ENCODE results near the gene NFXL1. TPM values are rescaled to one million over a fixed set of nuclear protein-coding genes. Genes with fewer than 3 reads are reported as not detected.

Gene NFXL1
- total and polyA plus RNA-seq, 10 of the 15 experiments (the other 5 are each of a cell fraction or from before 2014, with no cell fraction given) = 8.1 to 16.5 (median 13.1) TPM

DNA sequence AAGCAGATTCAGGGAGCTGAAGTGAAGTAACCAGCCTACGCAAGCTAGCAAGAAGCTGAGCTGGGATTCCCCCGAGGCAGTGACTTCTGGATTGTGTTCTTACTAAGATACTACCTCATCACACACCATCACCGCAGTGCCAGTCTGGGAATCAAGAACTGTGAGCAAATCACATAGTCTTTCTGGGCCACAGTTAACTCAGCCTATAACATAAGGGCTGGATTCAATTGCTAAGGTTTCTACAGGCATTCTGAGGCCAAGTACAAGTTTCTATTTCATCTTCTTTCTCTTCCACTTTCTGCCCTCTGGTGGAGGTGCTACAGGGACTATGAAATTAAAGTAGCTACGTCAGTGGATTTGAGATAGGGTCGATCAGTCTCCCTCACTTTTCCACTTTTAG is 75.1 kb downstream of the NFXL1 start:
- no peaks in the 10 kb centered on the region for H3K9me3 ChIP-seq (replicated peaks; ENCODE audit: control insufficient read depth, insufficient read depth, low read length)
- POLR2A ChIA-PET = no interaction called here
- peak overlapping the region; percentile 52 for H2AFZ ChIP-seq (ENCODE audit: control insufficient read depth, low read depth, low read length)
- WGBS (ENCODE audit: insufficient coverage, insufficient replicate concordance, low lambda C conversion rate, missing lambda C conversion rate) = 20% methylated on average over 5 of the region's 5 CpGs
- CTCF ChIA-PET = interaction anchor here (0.5 to 9.0 kb wide), 45 partner anchors 8 to 729 kb away, joined by 3 to 153 read pairs (median 5); partner anchors contain the start of gene COMMD8
- ATAC-seq (peak; percentile 61), FAIRE-seq (peak; percentile 95), DNase-seq (ENCODE audit: low read depth, low spot score) (peak; percentile 21)
- RAD21 ChIA-PET (ENCODE audit: unreplicated experiment) = interaction anchor here (0.8 to 2.3 kb wide), 14 partner anchors 14 to 376 kb away, joined by 3 to 16 read pairs (median 4); partner anchors contain the start of gene COMMD8
- H4K20me1 ChIP-seq (ENCODE audit: control insufficient read depth, insufficient read depth) = no peaks in the 10 kb centered on the region
- no peak overlapping the region for H3K4me3 ChIP-seq
- no peaks in the 10 kb centered on the region for H3K79me2 ChIP-seq (ENCODE audit: control insufficient read depth, insufficient read depth, low read length)
- intact Hi-C loops (cut with micrococcal nuclease; ENCODE audit: unreplicated experiment) = loop anchor here (1.0 to 5.0 kb wide), 3 partner anchors 93 to 347 kb away; no protein-coding TSS in a partner anchor
- H3K9ac ChIP-seq (ENCODE audit: control insufficient read depth, insufficient read depth, low read length) = no peak overlapping the region
- H3K4me1 ChIP-seq (ENCODE audit: control insufficient read depth, insufficient read depth, low read length) = peaks cover 27% of the 10 kb centered on the region
- H3K27me3 ChIP-seq (replicated peaks in 1 of 2; ENCODE audit: control insufficient read depth in 2 of 2, insufficient read depth in 2 of 2, low read length in 1 of 2) = no peaks in the 10 kb centered on the region
- peak overlapping the region; percentile 46 for H3K4me2 ChIP-seq (ENCODE audit: control insufficient read depth, insufficient read depth)
- in situ Hi-C loops (cut with MboI) = loop anchor here (5.0 kb wide), 1 partner anchor 152 kb away; no protein-coding TSS in a partner anchor
- SMC1A ChIA-PET (ENCODE audit: uncharacterized antibody, unreplicated experiment) = interaction anchor here (0.7 to 2.2 kb wide), 26 partner anchors 8 to 307 kb away, joined by 3 to 30 read pairs (median 4); no protein-coding TSS in a partner anchor
- peaks cover 0 to 7% of the 10 kb centered on the region in 2 experiments; a peak in 1 of 4 replicates for H3K36me3 ChIP-seq (ENCODE audit: control insufficient read depth in 2 of 2, insufficient read depth in 2 of 2, low read length in 1 of 2)
- no peak overlapping the region for H3K27ac ChIP-seq (ENCODE audit: control insufficient read depth, insufficient read depth)
- no TSS peak for BruUV-seq (replicated peaks)
- TF ChIP-seq SMAD1 (IDR thresholded peaks at IDR 0.05; ENCODE audit: low read depth, partially characterized antibody) = no peak
- TF ChIP-seq CREB1 (IDR thresholded peaks at IDR 0.05; ENCODE audit: low read depth) = peak; percentile 53; the same call in 1 of the 2 replicates
- peak; percentile 31; the same call in 1 of the 2 replicates for TF ChIP-seq RUNX3 (IDR thresholded peaks at IDR 0.05; ENCODE audit: low read length)
- 0 out of 2 replicates have a peak, but pooled peaks have one; percentile 15 for TF ChIP-seq IKZF1 (conservative IDR thresholded peaks at IDR 0.05)
- TF ChIP-seq TAF1 (IDR thresholded peaks at IDR 0.05; ENCODE audit: borderline replicate concordance, low read depth, low read length) = no peak
- no peak for TF ChIP-seq MEF2A (IDR thresholded peaks at IDR 0.05; ENCODE audit: insufficient read depth, low read depth, low read length)
- TF ChIP-seq ZNF217 (IDR thresholded peaks at IDR 0.05) = no peak
- TF ChIP-seq, protein P1, sequence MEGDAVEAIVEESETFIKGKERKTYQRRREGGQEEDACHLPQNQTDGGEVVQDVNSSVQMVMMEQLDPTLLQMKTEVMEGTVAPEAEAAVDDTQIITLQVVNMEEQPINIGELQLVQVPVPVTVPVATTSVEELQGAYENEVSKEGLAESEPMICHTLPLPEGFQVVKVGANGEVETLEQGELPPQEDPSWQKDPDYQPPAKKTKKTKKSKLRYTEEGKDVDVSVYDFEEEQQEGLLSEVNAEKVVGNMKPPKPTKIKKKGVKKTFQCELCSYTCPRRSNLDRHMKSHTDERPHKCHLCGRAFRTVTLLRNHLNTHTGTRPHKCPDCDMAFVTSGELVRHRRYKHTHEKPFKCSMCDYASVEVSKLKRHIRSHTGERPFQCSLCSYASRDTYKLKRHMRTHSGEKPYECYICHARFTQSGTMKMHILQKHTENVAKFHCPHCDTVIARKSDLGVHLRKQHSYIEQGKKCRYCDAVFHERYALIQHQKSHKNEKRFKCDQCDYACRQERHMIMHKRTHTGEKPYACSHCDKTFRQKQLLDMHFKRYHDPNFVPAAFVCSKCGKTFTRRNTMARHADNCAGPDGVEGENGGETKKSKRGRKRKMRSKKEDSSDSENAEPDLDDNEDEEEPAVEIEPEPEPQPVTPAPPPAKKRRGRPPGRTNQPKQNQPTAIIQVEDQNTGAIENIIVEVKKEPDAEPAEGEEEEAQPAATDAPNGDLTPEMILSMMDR (IDR thresholded peaks at IDR 0.05 in 2 of 3, conservative IDR thresholded peaks at IDR 0.05 in 1 of 3; ENCODE audit: control insufficient read depth in 2 of 3, extremely low read depth in 1 of 3, insufficient read depth in 1 of 3, low read depth in 3 of 3, low read length in 3 of 3) = peak; percentile 49 to 58 (median 52); a peak in 5 of 6 replicates
- TF ChIP-seq NFXL1 (IDR thresholded peaks at IDR 0.05; ENCODE audit: borderline replicate concordance) = no peak
- TF ChIP-seq, protein P2, sequence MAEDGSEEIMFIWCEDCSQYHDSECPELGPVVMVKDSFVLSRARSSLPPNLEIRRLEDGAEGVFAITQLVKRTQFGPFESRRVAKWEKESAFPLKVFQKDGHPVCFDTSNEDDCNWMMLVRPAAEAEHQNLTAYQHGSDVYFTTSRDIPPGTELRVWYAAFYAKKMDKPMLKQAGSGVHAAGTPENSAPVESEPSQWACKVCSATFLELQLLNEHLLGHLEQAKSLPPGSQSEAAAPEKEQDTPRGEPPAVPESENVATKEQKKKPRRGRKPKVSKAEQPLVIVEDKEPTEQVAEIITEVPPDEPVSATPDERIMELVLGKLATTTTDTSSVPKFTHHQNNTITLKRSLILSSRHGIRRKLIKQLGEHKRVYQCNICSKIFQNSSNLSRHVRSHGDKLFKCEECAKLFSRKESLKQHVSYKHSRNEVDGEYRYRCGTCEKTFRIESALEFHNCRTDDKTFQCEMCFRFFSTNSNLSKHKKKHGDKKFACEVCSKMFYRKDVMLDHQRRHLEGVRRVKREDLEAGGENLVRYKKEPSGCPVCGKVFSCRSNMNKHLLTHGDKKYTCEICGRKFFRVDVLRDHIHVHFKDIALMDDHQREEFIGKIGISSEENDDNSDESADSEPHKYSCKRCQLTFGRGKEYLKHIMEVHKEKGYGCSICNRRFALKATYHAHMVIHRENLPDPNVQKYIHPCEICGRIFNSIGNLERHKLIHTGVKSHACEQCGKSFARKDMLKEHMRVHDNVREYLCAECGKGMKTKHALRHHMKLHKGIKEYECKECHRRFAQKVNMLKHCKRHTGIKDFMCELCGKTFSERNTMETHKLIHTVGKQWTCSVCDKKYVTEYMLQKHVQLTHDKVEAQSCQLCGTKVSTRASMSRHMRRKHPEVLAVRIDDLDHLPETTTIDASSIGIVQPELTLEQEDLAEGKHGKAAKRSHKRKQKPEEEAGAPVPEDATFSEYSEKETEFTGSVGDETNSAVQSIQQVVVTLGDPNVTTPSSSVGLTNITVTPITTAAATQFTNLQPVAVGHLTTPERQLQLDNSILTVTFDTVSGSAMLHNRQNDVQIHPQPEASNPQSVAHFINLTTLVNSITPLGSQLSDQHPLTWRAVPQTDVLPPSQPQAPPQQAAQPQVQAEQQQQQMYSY (CRISPR knock-in tag; IDR thresholded peaks at IDR 0.05) = no peak
- no peak for TF ChIP-seq BMI1 (IDR thresholded peaks at IDR 0.05; ENCODE audit: borderline replicate concordance)
- peak; percentile 28; the same call in 1 of the 2 replicates for TF ChIP-seq SPI1 (IDR thresholded peaks at IDR 0.05; ENCODE audit: borderline replicate concordance, insufficient read depth, low read depth, low read length)
- no peak for TF ChIP-seq ZNF24 (IDR thresholded peaks at IDR 0.05)
- TF ChIP-seq ZZZ3 (IDR thresholded peaks at IDR 0.05; ENCODE audit: control insufficient read depth, insufficient read length, low read depth) = no peak
- TF ChIP-seq MXI1 (IDR thresholded peaks at IDR 0.05; ENCODE audit: low read depth, low read length) = no peak
- TF ChIP-seq CEBPB (IDR thresholded peaks at IDR 0.05; ENCODE audit: borderline replicate concordance in 1 of 2, low read depth in 2 of 2, low read length in 2 of 2) = no peak
- TF ChIP-seq, protein P3, sequence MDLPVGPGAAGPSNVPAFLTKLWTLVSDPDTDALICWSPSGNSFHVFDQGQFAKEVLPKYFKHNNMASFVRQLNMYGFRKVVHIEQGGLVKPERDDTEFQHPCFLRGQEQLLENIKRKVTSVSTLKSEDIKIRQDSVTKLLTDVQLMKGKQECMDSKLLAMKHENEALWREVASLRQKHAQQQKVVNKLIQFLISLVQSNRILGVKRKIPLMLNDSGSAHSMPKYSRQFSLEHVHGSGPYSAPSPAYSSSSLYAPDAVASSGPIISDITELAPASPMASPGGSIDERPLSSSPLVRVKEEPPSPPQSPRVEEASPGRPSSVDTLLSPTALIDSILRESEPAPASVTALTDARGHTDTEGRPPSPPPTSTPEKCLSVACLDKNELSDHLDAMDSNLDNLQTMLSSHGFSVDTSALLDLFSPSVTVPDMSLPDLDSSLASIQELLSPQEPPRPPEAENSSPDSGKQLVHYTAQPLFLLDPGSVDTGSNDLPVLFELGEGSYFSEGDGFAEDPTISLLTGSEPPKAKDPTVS (IDR thresholded peaks at IDR 0.05; ENCODE audit: low read depth, low read length) = no peak
